SK-N-SH treated with all-trans-retinoic acid at 6 μM for 48 hours (cell line): ENCODE results near the gene NAT16.

Source experiments
- ESRRG ChIP-seq: fragments of 250-450 bp; sonication (Bioruptor Pico); IDR thresholded peaks from 2 replicates; pipeline ENCODE4 v1.6.1; 2021; ENCODE audit warnings: mild to moderate bottlenecking
- OSR1 ChIP-seq: fragments of 250-450 bp; sonication (Bioruptor Pico); IDR thresholded peaks from 2 replicates; pipeline ENCODE4 v1.8.0; 2022; ENCODE audit warnings: moderate library complexity, mild to moderate bottlenecking, inconsistent platforms
- RARB ChIP-seq: fragments of 250-450 bp; sonication (Bioruptor Pico); IDR thresholded peaks from 2 replicates; pipeline ENCODE4 v1.8.0; 2021; ENCODE audit warnings: mild to moderate bottlenecking, moderate library complexity
- ZFP30 ChIP-seq: fragments of 450-650 bp; formaldehyde crosslinking; IDR thresholded peaks from 2 replicates; pipeline ENCODE4 v1.5.0; 2022; ENCODE audit warnings: mild to moderate bottlenecking, moderate library complexity
- ZNF8 ChIP-seq: fragments of 450-650 bp; formaldehyde crosslinking; IDR thresholded peaks from 2 replicates; pipeline ENCODE4 v1.5.0; 2020; ENCODE audit warnings: mild to moderate bottlenecking, moderate library complexity

DNA sequence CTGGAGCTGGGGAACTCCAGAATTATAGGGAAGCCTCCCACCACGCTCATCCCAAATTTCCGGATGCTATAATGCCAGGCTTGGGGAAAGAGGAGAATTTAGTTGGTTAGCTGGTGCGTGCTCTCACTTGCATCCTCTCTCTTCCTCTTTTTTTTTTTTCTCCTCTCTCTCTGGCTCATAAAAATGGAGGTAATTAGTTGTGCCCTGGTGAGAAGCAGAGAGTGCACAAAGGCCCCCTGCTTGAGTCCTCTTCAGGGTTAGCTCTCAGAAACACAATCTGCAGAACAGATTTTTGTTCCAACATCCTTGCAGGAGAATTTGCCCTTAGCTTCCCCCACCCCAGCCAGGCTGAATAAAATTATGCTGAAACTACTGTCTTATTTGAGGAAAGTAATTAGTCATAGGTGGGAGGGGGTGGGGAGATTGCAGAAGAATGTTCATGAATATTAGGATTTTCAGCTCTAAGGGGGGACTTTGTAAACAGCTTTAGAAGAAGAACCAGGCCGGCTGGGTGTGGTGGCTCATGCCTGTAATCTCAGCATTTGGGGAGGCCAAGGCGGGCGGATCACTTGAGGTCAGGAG lies 45.6 kb downstream of the NAT16 start:
- TF ChIP-seq ZFP30 (no peak), RARB (CRISPR knock-in tag) (no peak), ESRRG (no peak), OSR1 (CRISPR knock-in tag) (no peak), ZNF8 (CRISPR knock-in tag) (no peak)
